T47D (cell line): Measurements from ENCODE around the gene PPFIA4.
A peak's percentile ranks its signal among the peaks of the same experiment; 100 is the strongest.
"Not testable (repeated sequence)": the region's sequence is repeated elsewhere in the genome, so short reads cannot be mapped to it uniquely, and the experiment has no call there.

Experiments
- DNase-seq, 2 experiments: peaks; one replicate each; pipeline versions ENCODE4 v3.0.0 to v3.0.0-alpha.2; 2011 to 2012; ENCODE audit warnings: low read depth in 1 of 2, low spot score in 1 of 2
- JUND ChIP-seq: IDR thresholded peaks from 2 replicates; pipeline ENCODE4 v1.6.1; 2012; ENCODE audit warnings: low read depth
- in situ Hi-C: cut with HindIII; loops from 2 replicates; pipeline ENCODE4 v1.10.0; 2016; ENCODE audit warnings: low sequenced_read_pairs, low pct_unique_long_range_greater_than_20kb

The PPFIA4 gene

DNA sequence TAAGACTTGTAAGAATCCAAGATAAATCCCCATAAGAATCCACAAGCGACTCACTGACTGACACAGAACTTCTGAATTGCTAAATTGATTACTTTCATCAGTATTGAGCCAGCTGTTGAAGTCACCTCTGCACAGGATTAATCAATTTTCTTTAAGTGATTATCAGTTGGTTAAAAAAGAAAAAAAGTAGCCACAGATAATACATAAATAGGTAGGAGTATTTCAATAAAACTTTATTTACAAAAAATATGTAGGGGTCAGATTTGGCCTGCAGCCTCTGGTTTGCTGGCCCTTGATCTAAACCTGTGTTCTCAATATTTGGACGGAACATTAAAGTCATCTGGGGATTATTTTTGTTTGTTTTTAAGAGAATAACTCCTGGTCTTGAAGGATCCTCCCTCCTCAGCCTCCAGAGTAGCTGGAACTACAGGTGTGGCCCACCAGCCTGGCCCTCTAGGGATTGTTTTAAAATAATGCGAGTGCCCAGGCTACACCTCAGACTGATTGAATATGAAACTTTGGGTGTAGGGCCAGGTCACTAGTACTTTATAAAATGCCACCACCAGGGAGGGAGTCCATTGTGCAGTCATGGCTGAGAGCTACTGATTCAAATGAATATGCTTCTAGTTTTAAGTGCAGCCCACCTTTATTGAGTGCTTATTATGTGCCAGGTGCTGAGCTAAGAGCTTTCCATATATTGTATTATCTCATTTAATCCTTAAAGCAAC is 25.9 kb upstream of the PPFIA4 start:
- in situ Hi-C loops: no loop called here
- TF ChIP-seq JUND: no peak
- no peak for DNase-seq

DNA sequence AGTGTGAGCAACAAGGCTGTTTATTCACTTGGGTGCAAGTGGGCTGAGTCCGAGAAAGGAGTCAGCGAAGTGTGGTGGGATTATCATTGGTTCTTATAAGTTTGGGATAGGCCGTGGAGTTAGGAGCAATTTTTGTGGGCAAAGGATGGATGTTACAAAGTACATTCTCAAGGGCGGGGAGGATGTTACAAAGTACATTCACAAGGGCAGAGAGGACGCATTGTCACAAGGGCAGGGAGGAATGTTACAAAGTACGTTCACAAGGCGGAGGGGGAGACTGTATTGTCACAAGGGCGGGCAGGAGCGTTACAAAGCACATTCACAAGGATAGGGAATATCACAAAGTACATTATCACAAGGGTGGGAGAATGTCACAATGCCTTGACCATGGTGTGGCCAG is 24.3 kb upstream of the PPFIA4 start:
- DNase-seq: no peak
- in situ Hi-C loops: no loop called here
- no peak for TF ChIP-seq JUND

- DNase-seq: no peak
- no peak for TF ChIP-seq JUND
- in situ Hi-C loops: no loop called here
Observed at GRCh38 chr1:203002951-203003350, 23.3 kb upstream of the PPFIA4 start.

GRCh38 chr1:203005395-203006142 is 20.7 kb upstream of the PPFIA4 start:
- in situ Hi-C loops, DNase-seq: not testable (repeated sequence)

GRCh38 chr1:203006948-203007871 is 19.1 kb upstream of the PPFIA4 start, which contains the start of gene TMEM183A:
Gene TMEM183A (plus strand): TSS chr1:203007374. CDS start chr1:203007466, 92 bp downstream.
- TF ChIP-seq JUND: no peak

GRCh38 chr1:203009185-203009584 is 17.1 kb upstream of the PPFIA4 start:
- no peak for TF ChIP-seq JUND
- DNase-seq: no peak
- in situ Hi-C loops: no loop called here

More at GRCh38 chr1:203006948-203007871, 19.1 kb upstream of the PPFIA4 start, which contains the start of gene TMEM183A:
- peak; percentile 78 to 99 for DNase-seq
- in situ Hi-C loops: no loop called here

- no peak for DNase-seq
- in situ Hi-C loops: no loop called here
- no peak for TF ChIP-seq JUND
Observed at GRCh38 chr1:203011582-203011981, 14.7 kb upstream of the PPFIA4 start.

DNA sequence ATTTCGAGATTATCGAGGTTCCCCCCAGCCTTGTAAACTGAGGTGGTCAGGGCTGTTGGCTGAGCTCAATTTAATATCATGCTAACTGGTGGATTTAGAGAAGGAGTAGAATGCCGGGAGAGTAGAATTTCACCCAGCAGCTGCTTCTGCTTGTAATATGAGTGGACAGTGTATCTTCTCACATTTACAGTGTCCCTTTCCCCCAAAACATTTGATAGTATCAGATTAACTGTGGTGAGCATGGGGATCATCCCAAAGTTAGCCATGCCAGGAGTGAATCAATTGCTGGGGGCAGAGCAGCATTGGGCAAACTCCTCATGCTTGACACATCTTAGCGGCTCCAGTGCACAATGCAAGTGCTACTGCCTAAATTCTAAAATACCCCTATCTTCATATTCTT is 9.2 kb upstream of the PPFIA4 start:
- in situ Hi-C loops: no loop called here
- DNase-seq: no peak
- no peak for TF ChIP-seq JUND

DNA sequence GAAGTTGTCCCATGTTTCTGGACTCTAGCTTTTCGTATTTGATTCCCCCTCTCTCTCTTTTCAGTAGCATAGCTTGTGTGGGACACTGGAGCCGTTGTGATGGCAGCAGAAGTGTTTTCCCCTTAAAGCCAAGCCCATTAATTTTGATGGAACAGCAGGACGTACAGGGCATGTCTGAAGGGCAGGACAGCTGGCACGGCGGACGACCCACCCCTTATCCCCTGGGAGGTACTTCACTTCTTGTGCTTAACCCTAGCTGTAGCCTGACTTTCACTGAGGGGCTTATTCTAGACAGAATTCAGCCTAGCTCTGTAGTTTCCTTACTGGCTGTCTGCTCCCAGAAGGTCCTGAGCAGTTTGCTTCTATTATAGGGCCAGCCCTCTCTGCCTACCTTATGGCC is 8.6 kb upstream of the PPFIA4 start:
- in situ Hi-C loops: no loop called here
- no peak for DNase-seq
- TF ChIP-seq JUND: no peak

DNA sequence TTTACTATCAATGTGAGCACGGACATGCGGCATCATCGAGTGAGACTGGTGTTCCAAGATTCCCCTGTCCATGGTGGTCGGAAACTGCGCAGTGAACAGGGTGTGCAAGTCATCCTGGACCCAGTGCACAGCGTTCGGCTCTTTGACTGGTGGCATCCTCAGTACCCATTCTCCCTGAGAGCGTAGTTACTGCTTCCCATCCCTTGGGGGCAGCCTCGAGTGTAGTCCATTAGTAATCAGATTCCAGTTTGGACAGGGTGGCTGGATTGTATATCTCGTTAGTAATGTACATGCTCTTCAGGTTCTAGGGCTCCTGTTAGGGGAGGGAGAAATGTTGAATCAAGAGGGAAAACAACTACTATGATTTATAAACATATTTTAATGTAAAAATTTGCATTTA is 3.4 kb upstream of the PPFIA4 start:
- DNase-seq, in situ Hi-C loops: not testable (repeated sequence)

GRCh38 chr1:203025686-203026030 is 633 bp upstream of the PPFIA4 start:
- DNase-seq: no peak
- no peak for TF ChIP-seq JUND
- in situ Hi-C loops: no loop called here

GRCh38 chr1:203026666-203027663 is 674 bp downstream of the PPFIA4 start:
- TF ChIP-seq JUND: no peak
- in situ Hi-C loops: no loop called here
- no peak for DNase-seq
